Lower leg skin (tissue), 4 donors: Measurements from ENCODE around the gene OVOL1. TPM values are rescaled to one million over a fixed set of nuclear protein-coding genes. Genes with fewer than 3 reads are reported as not detected.
"Not testable (repeated sequence)": the region's sequence is repeated elsewhere in the genome, so short reads cannot be mapped to it uniquely, and the experiment has no call there.

ENCODE experiments used
- DNase-seq, 2 donors: peaks; one replicate each; pipeline ENCODE4 v3.0.0-alpha.2; 2019; ENCODE audit warnings: low spot score in 2 of 2
- H3K4me3 ChIP-seq: fragments of 200-600 bp; sonication (generic); 2 replicates; pipeline ENCODE4 v1.5.1; 2017; ENCODE audit warnings: mild to moderate bottlenecking, low read depth; ENCODE audit not compliant: poor library complexity, severe bottlenecking
- CTCF ChIP-seq, 3 donors: fragments of 450-650 bp; IDR thresholded peaks; one replicate each; pipeline ENCODE4 v1.5.1; 2016; ENCODE audit warnings: antibody characterized with exemption in 3 of 3, mild to moderate bottlenecking in 3 of 3, moderate library complexity in 2 of 3
- POLR2A ChIP-seq, 2 donors: fragments of 450-650 bp; IDR thresholded peaks; one replicate each; pipeline ENCODE4 v1.6.1; 2016 to 2017; ENCODE audit warnings: antibody characterized with exemption in 2 of 2, mild to moderate bottlenecking in 1 of 2, moderate library complexity in 1 of 2
- WGBS, 2 donors: methylation state at CpG; one replicate each; pipeline ENCODE4 v1.1.5; 2018; 5-methylcytosine and 5-hydroxymethylcytosine counted together
- intact Hi-C: fragments of 100-400 bp; cut with DNase I; formaldehyde crosslinking; loops from one replicate; pipeline ENCODE4 v1.15.0; 2023; ENCODE audit warnings: low total_unique reads
- total RNA-seq, 4 donors: library from RNA; depleted of rRNA; stranded (reverse); fragments of >200 nt; gene quantifications; one replicate each; pipeline ENCODE4 v1.1.0, GENCODE V29; 2016

OVOL1 gene
- total RNA-seq, 4 donors from 2014 or later = 74.8 to 159 (median 105) TPM

DNA sequence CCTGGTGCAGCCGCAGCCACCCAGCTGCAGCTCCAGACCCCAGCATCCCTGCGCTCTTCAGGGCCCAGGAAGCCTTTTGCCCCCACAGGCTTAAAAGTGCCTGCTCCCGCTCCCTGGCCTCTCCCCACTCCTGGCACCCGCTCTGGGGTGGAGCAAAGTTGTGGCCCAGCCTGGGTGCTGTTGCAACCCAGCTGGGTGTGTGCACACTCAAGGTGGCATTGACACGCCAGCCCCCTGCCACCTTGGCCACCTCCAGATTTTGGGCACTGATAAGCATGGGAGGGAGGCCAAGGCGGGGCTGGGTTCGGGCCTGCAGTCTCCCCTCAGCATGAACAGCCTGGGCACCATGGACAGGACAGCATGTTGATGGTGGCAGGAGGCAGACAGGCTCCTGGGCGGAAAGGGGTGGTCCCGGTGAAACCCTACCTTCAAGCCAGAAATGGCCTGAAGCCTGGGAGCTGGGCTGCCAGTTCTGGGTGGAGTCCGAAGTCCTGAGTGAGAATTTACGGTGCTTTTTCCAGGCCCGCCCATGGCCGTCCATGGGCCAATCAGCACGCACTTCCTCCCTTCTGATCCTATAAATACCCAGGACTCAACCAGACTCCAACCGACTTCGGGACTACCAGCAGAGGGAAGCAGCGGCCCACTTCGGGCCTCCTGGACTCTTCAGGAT, 42.7 kb upstream of the OVOL1 start:
- WGBS, 2 donors = 67 to 71% methylated on average over 14 to 18 of the region's 18 CpGs
- no peak for DNase-seq
- H3K4me3 ChIP-seq = no peak overlapping the region

DNA sequence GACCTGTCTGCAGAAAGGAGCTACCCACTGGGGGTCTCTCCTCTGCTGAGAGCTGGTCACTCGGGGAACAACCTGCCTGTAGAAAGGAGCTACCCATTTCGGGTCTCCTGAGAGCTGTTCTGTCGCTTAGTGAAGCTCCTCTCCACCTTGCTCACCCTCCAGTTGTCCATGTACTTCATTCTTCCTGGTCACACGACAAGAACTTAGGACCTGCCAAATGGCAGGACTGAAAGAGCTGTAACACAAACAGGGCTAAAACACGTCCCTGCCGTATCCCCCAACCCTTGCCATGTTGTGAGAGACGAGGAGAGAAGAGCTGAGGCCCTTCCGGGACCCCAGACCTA, 42.2 kb upstream of the OVOL1 start:
- WGBS, 2 donors = 80 to 82% methylated on average over 8 of the region's 8 CpGs
- intact Hi-C loops = loop anchor here (5.0 kb wide), 1 partner anchor 433 kb away; no protein-coding TSS in a partner anchor
- TF ChIP-seq CTCF (IDR thresholded peaks at IDR 0.05) (no peak), POLR2A (IDR thresholded peaks at IDR 0.05) (no peak)
- no peak for DNase-seq
- H3K4me3 ChIP-seq = no peak overlapping the region

More for the DNA sequence above, 42.7 kb upstream of the OVOL1 start:
- intact Hi-C loops = no loop called here
- TF ChIP-seq CTCF (IDR thresholded peaks at IDR 0.05) (no peak), POLR2A (IDR thresholded peaks at IDR 0.05) (no peak)

DNA sequence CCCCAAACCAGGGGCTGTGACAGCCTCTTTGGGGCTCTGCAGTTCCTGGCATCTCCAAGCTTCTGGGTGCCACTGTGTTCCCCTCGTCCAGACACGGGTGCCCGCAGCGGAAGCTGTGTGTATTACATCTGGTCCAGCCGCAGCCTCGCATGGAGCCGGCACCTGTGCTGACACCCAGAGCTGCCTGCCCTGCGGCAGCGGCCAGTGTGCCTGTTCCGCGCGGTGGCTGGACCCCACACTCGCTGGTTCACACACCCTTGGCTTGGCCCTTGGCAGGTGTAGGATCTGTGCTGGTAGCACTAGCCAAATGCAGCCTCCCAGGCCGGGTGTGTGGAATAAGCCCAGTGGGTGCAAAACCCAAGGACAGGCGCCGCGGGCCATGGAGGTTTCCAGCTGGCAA, 41.8 kb upstream of the OVOL1 start:
- TF ChIP-seq POLR2A (IDR thresholded peaks at IDR 0.05) (no peak), CTCF (IDR thresholded peaks at IDR 0.05) (no peak)
- no peak overlapping the region for H3K4me3 ChIP-seq
- WGBS, 2 donors = 90 to 95% methylated on average over 17 of the region's 17 CpGs
- no peak for DNase-seq
- intact Hi-C loops = loop anchor here (5.0 kb wide), 1 partner anchor 432 kb away; no protein-coding TSS in a partner anchor

GRCh38 chr11:65762169-65762568, 24.7 kb upstream of the OVOL1 start:
- intact Hi-C loops, DNase-seq, H3K4me3 ChIP-seq: not testable (repeated sequence)
- 82 to 85% methylated on average over 5 of the region's 5 CpGs for WGBS, 2 donors

GRCh38 chr11:65762816-65763215, 24.0 kb upstream of the OVOL1 start:
- 86 to 91% methylated on average over 12 to 28 of the region's 29 CpGs for WGBS, 2 donors
- intact Hi-C loops, H3K4me3 ChIP-seq: not testable (repeated sequence)
- DNase-seq = peak in 1 of 2 donors; percentile 39

- intact Hi-C loops = no loop called here
- no peak overlapping the region for H3K4me3 ChIP-seq
- TF ChIP-seq POLR2A (IDR thresholded peaks at IDR 0.05) = no peak
- TF ChIP-seq CTCF (IDR thresholded peaks at IDR 0.05) = no peak
- DNase-seq = no peak
- 86 to 87% methylated on average over 5 of the region's 5 CpGs for WGBS, 2 donors
Observed at GRCh38 chr11:65764434-65764833, 22.4 kb upstream of the OVOL1 start.

DNA sequence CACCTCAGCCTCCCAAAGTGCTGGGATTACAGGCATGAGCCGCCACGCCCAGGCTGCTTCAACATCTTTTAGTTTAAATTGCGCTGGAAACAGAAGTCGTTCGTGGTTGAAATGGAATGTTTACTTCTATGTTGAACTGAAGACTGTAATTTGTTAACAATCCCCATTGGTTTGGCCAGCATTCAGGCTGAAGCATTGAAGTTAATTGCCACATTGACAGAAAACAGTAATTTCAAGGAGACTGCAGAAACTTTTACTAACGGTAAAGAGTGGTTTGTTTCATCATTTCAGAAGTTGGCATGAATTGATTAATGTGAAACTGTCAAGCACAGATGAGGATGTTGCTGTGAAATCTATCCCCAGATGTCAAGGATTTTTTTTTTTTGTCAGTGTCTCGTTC, 20.3 kb upstream of the OVOL1 start:
- TF ChIP-seq CTCF (IDR thresholded peaks at IDR 0.05) (no peak), POLR2A (IDR thresholded peaks at IDR 0.05) (no peak)
- DNase-seq = peak in 1 of 2 donors; percentile 15
- intact Hi-C loops = no loop called here
- no peak overlapping the region for H3K4me3 ChIP-seq
- 32 to 37% methylated on average over 7 of the region's 7 CpGs for WGBS, 2 donors
